Left lung (tissue), 10 donors: ENCODE measurements around the gene SHQ1. TPM values are rescaled to one million over a fixed set of nuclear protein-coding genes. Genes with fewer than 3 reads are reported as not detected.

Source experiments
- ATAC-seq: fragments of 200-7000 bp; cut with Tn5 transposase; one replicate; pipeline ENCODE4 v1.9.1; 2020; ENCODE audit warnings: moderate library complexity
- DNase-seq, 4 donors: peaks; one replicate each; pipeline ENCODE4 v3.0.0-alpha.2; 2013 to 2020
- H3K27ac ChIP-seq, 2 donors: fragments of 200-600 bp; sonication (generic) in 1 of 2; one replicate each; pipeline versions ENCODE4 v1.5.0 to v1.8.0; 2020 to 2021
- H3K27me3 ChIP-seq, 2 donors: fragments of 200-600 bp; sonication (generic) in 1 of 2; one replicate each; pipeline versions ENCODE4 v1.5.0 to v1.8.0; 2020 to 2021
- H3K36me3 ChIP-seq, 2 donors: fragments of 200-600 bp; sonication (generic) in 1 of 2; one replicate each; pipeline versions ENCODE4 v1.5.0 to v1.8.0; 2020 to 2021
- H3K4me1 ChIP-seq, 2 donors: fragments of 200-600 bp; one replicate each; pipeline ENCODE4 v1.8.0; 2021
- H3K4me3 ChIP-seq, 2 donors: fragments of 200-600 bp; sonication (generic) in 1 of 2; one replicate each; pipeline versions ENCODE4 v1.5.0 to v1.8.0; 2020 to 2021; ENCODE audit warnings: mild to moderate bottlenecking in 1 of 2
- H3K9me3 ChIP-seq, 2 donors: fragments of 200-600 bp; sonication (generic) in 1 of 2; one replicate each; pipeline versions ENCODE4 v1.5.0 to v1.8.0; 2020 to 2021
- CTCF ChIP-seq, 2 donors: fragments of 200-600 bp; sonication (generic) in 1 of 2; IDR thresholded peaks; one replicate each; pipeline versions ENCODE4 v1.5.0 to v1.8.0; 2021; ENCODE audit warnings: antibody characterized with exemption in 2 of 2
- intact Hi-C, 2 donors: fragments of 100-400 bp; cut with DNase I; formaldehyde crosslinking; loops; one replicate each; pipeline versions ENCODE4 v1.11.2 to v1.14.2; 2022
- polyA plus RNA-seq, 6 donors: library from polyadenylated mRNA; unstranded; fragments of 120-200 nt; gene quantifications; one replicate each; pipeline ENCODE4 v1.2.1, GENCODE V29; 2013; ENCODE audit not compliant: insufficient read length in 6 of 6
- total RNA-seq, 2 donors: library from RNA; stranded (reverse); fragmentation: NEBNext Ultra II Directional; extraction: Animal tissue kit (Norgen Biotek cat#: 25700); gene quantifications; one replicate each; pipeline ENCODE4 v1.2.1, GENCODE V29; 2021
- donor health status: DM: no; HTN: yes; CAD: no.
- donor health status: DM: no; HTN: no; CAD: no.

SHQ1 gene
- total and polyA plus RNA-seq, 8 donors = 18.3 to 25.7 (median 21.1) TPM

- ATAC-seq (no peak), DNase-seq (no peak)
- Histone ChIP-seq H3K27ac (peak overlapping the region in 1 of 2 donors; percentile 26), H3K4me1 (peaks cover 0 to 20% of the 10 kb centered on the region in 2 donors), H3K4me3 (no peak overlapping the region), H3K27me3 (peaks cover 0 to 8% of the 10 kb centered on the region in 2 donors), H3K9me3 (no peaks in the 10 kb centered on the region), H3K36me3 (no peaks in the 10 kb centered on the region)
- TF ChIP-seq CTCF (IDR thresholded peaks at IDR 0.05) = no peak
- intact Hi-C loops = no loop called here
These were observed 46.8 kb upstream of the SHQ1 start for GRCh38 chr3:72894976-72895552.

- intact Hi-C loops = no loop called here
- DNase-seq = no peak
- no peak for ATAC-seq
- Histone ChIP-seq H3K27me3 (peaks cover 0 to 18% of the 10 kb centered on the region in 2 donors), H3K27ac (peak overlapping the region in 1 of 2 donors; percentile 81), H3K4me1 (peaks cover 0 to 31% of the 10 kb centered on the region in 2 donors), H3K36me3 (no peaks in the 10 kb centered on the region), H3K9me3 (no peaks in the 10 kb centered on the region), H3K4me3 (no peak overlapping the region)
- TF ChIP-seq CTCF (IDR thresholded peaks at IDR 0.05) = no peak
These were observed 44.6 kb upstream of the SHQ1 start for GRCh38 chr3:72892870-72893269.

DNA sequence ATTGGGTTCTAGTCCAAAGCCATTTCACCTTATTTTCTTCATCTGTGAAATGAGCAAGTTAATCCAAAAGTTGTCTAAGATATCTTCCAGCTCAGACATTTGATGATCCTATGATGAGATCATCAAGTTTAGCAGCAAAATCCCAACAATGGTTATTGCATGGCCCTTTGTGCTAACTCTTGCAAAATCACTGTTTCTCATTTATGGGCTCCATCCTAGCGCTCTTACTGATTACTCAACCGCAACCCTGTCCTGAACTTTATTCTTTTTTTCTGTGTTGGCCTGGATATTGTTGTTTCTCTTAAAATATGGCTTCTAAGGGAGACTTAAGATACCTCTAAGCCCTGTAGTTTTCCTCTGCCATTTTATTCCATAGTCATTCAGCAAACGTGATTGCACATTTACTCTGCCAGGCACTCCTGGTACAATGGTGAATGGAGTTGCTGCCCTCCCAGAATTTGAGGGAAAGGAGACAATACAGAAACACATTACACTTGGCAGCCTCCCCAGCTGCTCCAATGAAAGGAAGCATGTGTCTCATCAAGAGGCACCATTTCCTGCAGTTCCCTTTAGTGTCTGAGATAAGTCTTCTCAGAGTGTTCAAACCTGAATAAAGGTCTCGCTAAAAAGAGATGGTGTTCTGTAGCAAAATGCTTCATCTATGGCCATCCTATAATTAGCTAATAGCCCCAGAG is 44.0 kb upstream of the SHQ1 start:
- peaks cover 0 to 24% of the 10 kb centered on the region in 2 donors for H3K27me3 ChIP-seq
- H3K36me3 ChIP-seq = no peaks in the 10 kb centered on the region
- DNase-seq (peak in 2 of 4 donors; percentile 38 to 81), ATAC-seq (peak; percentile 33)
- H3K4me3 ChIP-seq = no peak overlapping the region
- H3K4me1 ChIP-seq = peaks cover 0 to 37% of the 10 kb centered on the region in 2 donors
- intact Hi-C loops = no loop called here
- H3K27ac ChIP-seq = peak overlapping the region in 1 of 2 donors; percentile 81
- H3K9me3 ChIP-seq = no peaks in the 10 kb centered on the region
- no peak for TF ChIP-seq CTCF (IDR thresholded peaks at IDR 0.05)

DNA sequence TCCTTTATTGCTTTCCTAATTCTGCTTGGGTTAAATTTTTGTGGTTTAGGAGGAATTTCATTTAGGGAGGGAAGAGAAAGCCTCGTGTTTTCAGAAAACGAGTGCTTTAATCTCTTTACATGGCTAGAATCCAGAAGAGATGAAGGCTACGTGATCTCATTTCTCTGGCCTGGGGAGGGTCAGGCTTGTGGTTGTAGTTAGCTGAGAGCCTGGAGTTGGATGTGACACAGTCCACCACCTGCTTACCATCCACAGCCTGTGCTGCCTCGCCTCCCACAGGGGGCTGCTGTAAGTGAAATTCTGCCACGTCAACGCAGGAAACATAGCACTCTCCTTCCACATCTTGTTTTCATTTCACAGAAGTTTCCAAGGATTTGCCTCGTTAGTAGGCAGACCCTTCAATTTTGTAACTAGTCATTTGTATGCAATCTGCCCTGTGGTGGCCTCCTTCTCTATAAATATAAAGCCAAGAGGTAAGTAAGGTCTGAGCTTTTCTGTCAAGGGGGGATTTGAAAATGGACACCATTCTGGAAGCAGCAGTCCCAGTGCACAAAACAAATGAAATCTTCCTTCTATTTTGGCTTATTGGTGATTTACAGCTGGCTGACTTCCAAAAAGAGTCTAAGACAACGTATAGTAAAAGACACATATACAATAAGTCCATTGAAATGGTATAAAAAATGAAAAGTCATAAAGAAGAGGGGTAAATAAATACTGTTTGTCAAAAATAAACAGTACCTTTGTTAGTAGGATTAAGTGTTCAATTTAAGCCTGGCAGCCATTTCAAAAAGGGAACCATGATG is 43.0 kb upstream of the SHQ1 start:
- Histone ChIP-seq H3K9me3 (no peaks in the 10 kb centered on the region), H3K36me3 (no peaks in the 10 kb centered on the region), H3K4me3 (no peak overlapping the region), H3K27ac (peak overlapping the region; percentile 42 to 81), H3K4me1 (peaks cover 0 to 41% of the 10 kb centered on the region in 2 donors), H3K27me3 (peaks cover 0 to 34% of the 10 kb centered on the region in 2 donors)
- TF ChIP-seq CTCF (IDR thresholded peaks at IDR 0.05) = no peak
- ATAC-seq = peak; percentile 48
- peak in 3 of 4 donors; percentile 38 to 74 (median 44) for DNase-seq
- intact Hi-C loops = no loop called here
